Measurements from ENCODE around the gene TAF6L. TPM values are rescaled to one million over a fixed set of nuclear protein-coding genes. Genes with fewer than 3 reads are reported as not detected.

TAF6L gene
- total RNA-seq, 1 experiment from 2014 or later, result 37.7 TPM

DNA sequence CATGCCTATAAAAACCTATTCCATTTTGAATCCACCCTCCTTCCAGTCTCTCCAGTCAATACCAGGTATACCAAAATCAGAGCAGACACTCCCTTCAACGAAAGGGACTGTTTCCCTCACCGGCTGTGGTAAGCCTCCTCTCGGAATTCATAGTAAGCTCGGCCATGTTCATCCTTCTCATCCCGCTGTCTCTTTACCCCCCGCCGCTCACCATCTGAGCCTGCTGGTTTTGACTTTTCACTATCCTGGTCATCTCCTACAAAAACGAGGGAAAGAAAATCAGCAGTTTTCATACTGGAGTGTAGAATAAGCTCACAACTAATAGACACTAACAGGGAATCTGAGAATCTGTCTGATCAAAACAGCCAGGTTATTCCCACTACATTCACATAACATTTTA is 47.0 kb upstream of the TAF6L start:
- H3K27ac Mint-ChIP-seq, result peak overlapping the region in 1 of 3 experiments; percentile 71; a peak in 2 of 7 replicates
- Histone ChIP-seq H2BK15ac (ENCODE audit: low read depth, low read length) (no peak overlapping the region), H2AK5ac (ENCODE audit: insufficient read length, low read length) (no peak overlapping the region), H2BK20ac (ENCODE audit: low read depth, low read length, poor library complexity, severe bottlenecking) (no peak overlapping the region), H3K9me3 (ENCODE audit: control insufficient read depth, low read depth, low read length) (no peaks in the 10 kb centered on the region), H3K27me3 (ENCODE audit: insufficient read depth, low read length) (no peaks in the 10 kb centered on the region), H2AFZ (ENCODE audit: low read length) (no peak overlapping the region), H3K23me2 (ENCODE audit: insufficient read length, low read depth, low read length, poor library complexity, severe bottlenecking) (peaks cover 25% of the 10 kb centered on the region), H3K23ac (ENCODE audit: insufficient read length, low read depth, low read length) (no peak overlapping the region), H3K4me2 (ENCODE audit: insufficient read depth, insufficient read length, low read length) (no peak overlapping the region), H3K79me2 (ENCODE audit: insufficient read depth, low read length) (peaks cover 28% of the 10 kb centered on the region), H2BK5ac (ENCODE audit: insufficient read length, low read length) (no peak overlapping the region), H2BK120ac (ENCODE audit: low read depth, low read length, poor library complexity, severe bottlenecking) (no peak overlapping the region), H3K79me1 (ENCODE audit: insufficient read depth, low read depth, low read length, poor library complexity, severe bottlenecking) (peaks cover 6% of the 10 kb centered on the region), H3K56ac (ENCODE audit: insufficient read length, low read depth, low read length) (no peak overlapping the region), H3K27ac (ENCODE audit: insufficient read length, low read depth, low read length) (no peak overlapping the region), H3K4me1 (ENCODE audit: insufficient read depth, low read length) (no peaks in the 10 kb centered on the region), H3T11ph (ENCODE audit: low read length) (no peak overlapping the region), H4K91ac (ENCODE audit: insufficient read length, low read depth, low read length) (no peak overlapping the region), H3K9ac (ENCODE audit: extremely low read depth, insufficient read length, low read length) (no peak overlapping the region), H3K14ac (ENCODE audit: insufficient read depth, low read length) (no peak overlapping the region), H3K18ac (ENCODE audit: insufficient read length, low read depth, low read length) (no peak overlapping the region), H2BK12ac (ENCODE audit: insufficient read length, low read depth, low read length) (no peak overlapping the region), H4K20me1 (ENCODE audit: control insufficient read depth, insufficient read depth, insufficient read length) (no peaks in the 10 kb centered on the region), H4K8ac (replicated peaks; ENCODE audit: insufficient read length, low read depth, low read length) (no peak overlapping the region), H3K4ac (ENCODE audit: low read depth, low read length) (no peak overlapping the region), H4K5ac (ENCODE audit: insufficient read length, low read depth, low read length) (no peak overlapping the region)
- peaks cover 20 to 23% of the 10 kb centered on the region in 2 experiments for H3K4me1 Mint-ChIP-seq
- no peaks in the 10 kb centered on the region for H3K27me3 Mint-ChIP-seq (ENCODE audit: low read depth)
- peak overlapping the region; percentile 89 to 95 for H3K4me3 Mint-ChIP-seq
- WGBS (ENCODE audit: extremely low coverage, insufficient read length, low lambda C conversion rate), result no CpG with 5 or more reads among the region's 8 CpGs
- no peak for TF ChIP-seq CTCF (conservative IDR thresholded peaks at IDR 0.05)
- no peak for DNase-seq
- no peaks in the 10 kb centered on the region for H3K9me3 Mint-ChIP-seq
- H3K36me3 Mint-ChIP-seq (ENCODE audit: insufficient read depth in 1 of 3, low read depth in 3 of 3), result peaks cover 49 to 65% (median 64%) of the 10 kb centered on the region in 3 experiments
